Stimulated activated CD4-positive, alpha-beta T cell treated with anti-CD3 and anti-CD28 coated beads, Interleukin-4, amount 100 ng/mL, for 48 hours (primary cell): Measurements from ENCODE around the gene MYL12A.

Source experiments
- DNase-seq, 2 donors: peaks; one replicate each; pipeline ENCODE4 v3.0.0-alpha.2; 2020; ENCODE audit warnings: low read depth in 2 of 2

Gene MYL12A

DNA sequence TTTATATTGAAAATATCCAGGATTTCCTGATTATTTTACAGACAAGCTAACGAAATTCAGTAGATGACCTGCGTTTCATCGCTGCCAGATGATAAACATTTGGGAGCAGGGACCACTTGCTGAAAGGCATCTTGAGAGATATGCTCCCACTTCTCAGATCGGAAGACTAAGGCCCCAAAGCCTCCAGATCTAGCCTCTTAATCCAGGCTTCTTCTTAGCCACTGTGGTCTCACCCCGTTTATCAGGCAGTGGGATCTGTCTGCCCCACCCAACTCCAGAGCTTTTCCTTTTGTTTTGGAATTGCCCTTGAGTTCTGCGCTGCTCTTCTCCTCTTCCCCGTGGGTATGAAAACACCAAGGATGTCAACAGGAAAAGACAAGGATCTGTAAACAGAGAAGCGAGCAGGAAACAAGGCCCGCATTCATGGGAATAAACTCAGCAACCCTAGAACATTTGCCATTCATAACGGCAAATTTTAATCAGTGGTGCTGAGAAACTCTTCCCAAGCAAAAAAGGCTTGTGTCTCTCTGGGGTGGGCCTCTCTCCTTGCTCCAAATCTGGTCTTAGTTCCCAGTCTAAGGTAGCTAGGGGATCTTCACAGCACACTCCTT is 35.8 kb downstream of the MYL12A start:
- no peak for DNase-seq

DNA sequence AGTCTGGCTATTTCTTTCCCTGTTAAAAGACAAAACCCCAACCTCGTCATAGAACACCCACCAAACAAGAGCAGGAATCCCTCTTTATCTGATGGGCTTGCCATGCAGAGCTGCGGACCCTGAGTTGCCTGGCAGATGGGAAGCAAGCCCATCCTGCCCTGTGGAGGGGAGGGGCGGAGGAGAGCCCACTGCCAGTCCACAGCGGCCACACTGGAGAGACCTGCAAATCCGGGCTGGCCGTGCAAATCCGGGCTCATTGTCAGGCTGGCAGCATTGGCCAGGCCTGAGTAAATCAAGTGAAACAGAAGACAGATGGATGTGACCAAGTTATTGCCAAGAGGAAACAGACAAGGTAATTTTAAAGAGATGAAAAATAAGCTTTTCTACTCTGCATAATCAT is 36.3 kb downstream of the MYL12A start:
- no peak for DNase-seq

DNA sequence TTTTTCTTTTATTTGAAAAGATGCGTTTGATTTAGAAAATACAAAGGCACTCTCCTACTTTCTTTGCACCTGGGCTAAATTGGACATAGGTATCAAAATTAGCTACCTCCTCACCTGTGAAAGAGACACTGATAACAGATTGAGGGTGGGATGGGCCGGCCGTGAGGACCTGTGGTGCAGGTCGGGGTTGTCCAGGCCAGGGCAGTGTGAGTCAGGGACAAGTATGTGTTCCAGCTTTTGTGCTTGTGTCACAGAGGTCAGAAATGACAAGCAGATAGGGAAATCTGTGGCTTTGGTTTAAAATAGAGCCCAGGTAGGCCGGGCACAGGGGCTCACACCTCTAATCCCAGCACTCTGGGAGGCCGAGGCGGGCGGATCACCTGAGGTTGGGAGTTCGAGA is 36.9 kb downstream of the MYL12A start:
- no peak for DNase-seq

DNA sequence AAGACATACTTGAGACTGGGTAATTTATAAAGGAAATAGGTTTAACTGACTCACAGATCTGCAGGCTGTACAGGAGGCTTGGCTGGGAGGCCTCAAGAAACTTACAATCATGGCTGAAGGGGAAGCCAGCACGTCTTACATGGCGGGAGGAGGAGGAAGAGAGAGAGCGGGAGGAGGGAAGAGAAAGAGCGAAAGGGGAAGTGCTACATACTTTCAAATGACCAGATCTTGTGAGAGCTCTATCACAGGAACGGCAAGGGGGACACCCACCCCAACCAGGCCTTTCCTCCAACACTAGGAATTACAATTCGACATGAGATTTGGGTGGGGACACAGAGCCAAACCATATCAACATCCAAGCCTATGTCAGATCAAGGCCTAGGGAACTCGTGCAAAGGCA is 38.6 kb downstream of the MYL12A start:
- no peak for DNase-seq

DNA sequence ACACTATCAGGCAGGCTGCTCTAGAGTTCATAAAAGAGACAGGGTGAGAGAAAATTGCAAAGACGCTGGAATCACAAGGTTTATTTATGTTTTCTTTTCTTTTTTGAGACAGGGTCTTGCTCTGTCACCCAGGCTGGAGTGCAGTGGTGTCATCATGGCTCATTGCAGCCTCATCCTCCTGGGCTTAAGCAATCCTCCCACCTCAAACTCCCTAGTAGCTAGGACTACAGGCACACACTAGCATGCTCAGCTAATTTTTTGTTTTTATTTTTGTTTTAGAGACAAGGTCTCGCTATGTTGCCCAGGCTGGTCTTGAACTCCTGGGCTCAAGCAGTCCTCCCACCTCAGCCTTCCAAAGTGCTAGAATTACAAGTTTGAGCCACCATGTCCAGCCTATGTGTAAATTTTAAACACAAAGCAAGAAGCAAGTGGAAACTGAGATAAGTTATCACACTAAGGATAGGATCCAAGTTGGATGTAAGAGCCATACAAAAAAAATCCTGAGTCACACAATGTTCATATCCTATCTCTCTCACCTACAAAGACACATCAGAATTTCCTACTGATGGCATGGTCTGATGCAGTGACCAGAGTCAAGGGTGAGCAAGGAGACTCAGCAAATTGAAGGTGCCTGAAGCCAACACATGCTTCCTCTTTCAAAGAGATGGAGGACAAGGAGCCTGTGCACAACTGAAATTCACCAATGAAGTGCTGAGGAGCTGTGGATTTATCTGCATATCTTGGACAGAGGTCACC is 45.8 kb downstream of the MYL12A start:
- DNase-seq, result no peak

DNA sequence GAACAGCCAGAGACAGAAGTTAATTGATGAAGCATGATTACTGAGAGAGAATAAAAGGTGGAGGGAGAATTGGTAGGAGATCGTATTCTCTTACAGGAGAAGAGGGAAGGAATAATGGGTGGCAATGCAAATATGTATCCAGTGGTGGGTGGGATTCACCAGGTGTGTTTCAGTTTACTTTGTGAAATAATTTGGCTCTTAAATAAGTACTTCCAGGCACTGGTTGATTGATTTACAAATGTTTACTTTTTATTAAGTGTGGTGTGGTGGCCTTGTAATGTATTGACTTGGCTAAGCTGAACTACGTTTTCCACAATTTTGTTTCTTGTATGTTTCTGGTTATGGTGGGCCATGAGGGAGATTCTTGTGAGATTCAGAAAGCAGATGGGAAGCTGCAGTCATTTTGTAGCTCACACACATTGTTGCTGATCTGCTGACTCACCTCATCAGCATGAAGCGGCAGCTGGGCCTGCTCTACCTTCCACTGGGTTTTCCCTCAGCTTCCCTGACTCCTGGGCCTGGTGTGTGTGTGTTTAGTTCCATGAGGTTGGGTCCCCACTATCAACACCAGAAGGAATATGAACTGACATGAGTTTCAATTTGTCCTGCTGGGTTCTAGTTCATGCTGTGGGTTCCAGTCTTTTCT is 47.0 kb downstream of the MYL12A start:
- DNase-seq, result no peak

DNA sequence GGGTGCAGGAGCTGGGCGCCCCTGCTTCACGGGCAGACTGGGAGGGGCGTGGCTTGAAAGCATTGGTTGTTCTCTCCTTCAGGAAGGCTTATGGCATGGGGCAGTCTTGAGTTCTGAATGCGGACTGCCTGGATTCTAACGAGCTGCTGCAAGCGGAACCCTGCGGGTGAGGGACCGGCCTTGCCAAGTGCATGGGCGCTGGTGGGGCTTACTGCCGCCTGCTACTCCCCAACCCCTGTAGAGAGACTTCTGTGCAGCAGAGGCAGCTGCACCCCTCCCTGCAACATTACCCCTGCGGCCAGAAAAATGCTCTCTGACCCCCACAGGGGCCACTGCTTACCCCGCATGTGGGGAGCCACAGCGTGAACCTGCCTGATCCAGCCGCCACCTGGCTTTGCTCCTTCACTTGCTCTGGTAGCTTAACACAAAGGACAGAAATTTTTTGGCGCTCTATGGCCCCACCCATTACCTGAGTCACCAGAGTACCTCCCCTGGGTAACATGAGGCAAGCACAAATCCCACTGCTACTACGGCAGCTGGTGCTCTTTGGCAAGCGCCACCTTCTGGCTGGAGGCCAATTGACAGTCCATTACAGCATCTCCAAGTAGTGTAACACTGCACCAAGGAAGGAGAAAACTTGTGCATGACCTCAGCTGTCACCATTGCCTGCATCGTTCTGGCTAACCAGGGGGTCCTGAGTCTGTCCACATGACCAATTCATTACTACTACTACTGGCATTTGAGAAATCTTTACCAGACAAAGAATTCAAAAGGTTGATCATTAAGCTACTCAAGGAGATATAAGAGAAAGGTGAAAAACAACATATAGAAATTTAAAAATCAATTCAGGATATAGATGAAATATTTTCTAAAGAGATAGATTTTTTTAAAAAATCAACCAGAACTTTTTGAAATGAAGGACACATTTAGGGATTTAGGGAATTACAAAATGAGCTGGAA is 49.7 kb downstream of the MYL12A start:
- DNase-seq, result peak; percentile 89 to 91

DNA sequence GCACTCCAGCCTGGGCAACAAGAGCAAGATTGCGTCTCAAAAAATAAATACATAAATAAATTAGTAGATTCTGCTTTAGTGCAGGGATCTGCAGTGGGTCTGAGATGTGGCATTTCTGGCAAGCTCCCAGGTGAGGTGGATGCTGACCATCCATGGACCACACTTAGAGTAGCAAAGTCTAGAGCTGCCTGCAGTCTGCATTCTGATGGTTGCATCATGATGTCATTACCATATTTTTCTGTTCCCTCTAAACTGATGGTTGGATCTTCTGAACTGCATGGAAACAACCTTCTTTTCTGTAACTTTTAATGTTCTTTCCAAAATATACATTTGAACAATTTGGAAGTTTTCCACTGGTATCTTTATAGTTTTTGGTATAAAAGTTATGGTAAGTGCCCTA is 57.2 kb downstream of the MYL12A start:
- DNase-seq, result no peak

DNA sequence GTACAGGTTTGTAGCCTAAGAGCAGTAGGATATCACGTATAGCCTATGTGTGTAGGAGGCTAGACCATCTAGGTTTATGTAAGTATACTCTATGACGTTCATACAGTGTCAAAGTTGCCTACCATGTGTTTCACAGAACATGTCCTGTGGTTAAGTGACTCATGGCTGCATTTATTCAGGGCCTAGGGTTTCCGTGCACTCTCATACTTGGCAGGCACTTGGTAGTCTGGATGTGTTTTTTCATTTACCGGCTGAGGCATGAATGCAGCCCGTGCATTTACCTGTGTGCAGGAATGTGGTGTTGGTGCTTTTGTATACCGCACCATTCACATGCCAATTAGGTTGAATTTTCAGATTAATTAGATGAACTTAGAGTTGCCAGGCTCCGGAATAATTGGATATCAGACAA is 57.8 kb downstream of the MYL12A start:
- DNase-seq, result peak; percentile 3 to 45
